H1 (cell line): ENCODE results near the gene CCSER2. TPM values are rescaled to one million over a fixed set of nuclear protein-coding genes. Genes with fewer than 3 reads are reported as not detected.

Experiments
- CTCF ChIA-PET: fragments of 300-600 bp; sonication (Branson Sonifier 250); formaldehyde crosslinking; loops from one replicate; lab custom pipeline; 2021; ENCODE audit not compliant: partially characterized antibody; lab: Charles Lee
- POLR2A ChIA-PET: fragments of 300-600 bp; sonication (Branson Sonifier 250); formaldehyde crosslinking; loops from one replicate; lab custom pipeline; 2021; ENCODE audit warnings: inconsistent platforms; ENCODE audit not compliant: partially characterized antibody; lab: Charles Lee
- DNase-seq, 2 experiments: peaks; one replicate each; pipeline versions ENCODE4 v3.0.0 to v3.0.0-alpha.2; 2010 to 2022; ENCODE audit warnings: low spot score in 2 of 2, low read depth in 1 of 2, mixed read lengths in 1 of 2
- FAIRE-seq: peaks from 2 replicates; lab custom pipeline; 2011; peaks lifted over from hg19 to GRCh38; lab: Jason Lieb, UNC
- H2AFZ ChIP-seq: 2 replicates; pipeline ENCODE4 v1.8.1; 2012; ENCODE audit warnings: low read length, inconsistent platforms
- H2AK5ac ChIP-seq: 2 replicates; pipeline ENCODE4 v1.6.1; 2013; ENCODE audit warnings: low read depth, low read length
- H2BK120ac ChIP-seq: replicated peaks from 2 replicates; pipeline ENCODE3; 2013; ENCODE audit warnings: low read depth, low read length, inconsistent platforms
- H2BK12ac ChIP-seq: 2 replicates; pipeline ENCODE4 v1.6.1; 2013; ENCODE audit warnings: low read depth, low read length
- H2BK15ac ChIP-seq: 2 replicates; pipeline ENCODE4 v1.6.1; 2013; ENCODE audit warnings: low read length
- H2BK20ac ChIP-seq: 2 replicates; pipeline ENCODE4 v1.6.1; 2013; ENCODE audit warnings: low read length
- H2BK5ac ChIP-seq: 2 replicates; pipeline ENCODE4 v1.6.1; 2013; ENCODE audit warnings: low read depth, low read length
- H3K14ac ChIP-seq: 2 replicates; pipeline ENCODE4 v1.6.1; 2013; ENCODE audit warnings: inconsistent platforms; ENCODE audit not compliant: insufficient read length
- H3K18ac ChIP-seq: 2 replicates; pipeline ENCODE4 v1.6.1; 2013; ENCODE audit warnings: low read length; ENCODE audit errors: extremely low read depth
- H3K23ac ChIP-seq: 2 replicates; pipeline ENCODE4 v1.6.1; 2013; ENCODE audit warnings: inconsistent platforms; ENCODE audit not compliant: insufficient read length
- H3K23me2 ChIP-seq: 2 replicates; pipeline ENCODE4 v1.6.1; 2013; ENCODE audit warnings: low read depth, low read length
- H3K27ac ChIP-seq: 2 replicates; pipeline ENCODE4 v1.6.1; 2011; ENCODE audit warnings: low read depth, low read length, inconsistent platforms
- H3K27me3 ChIP-seq, 4 experiments: replicated peaks in 1 of 4; 1 replicate in 1 of 4; 2 replicates in 3 of 4; pipeline versions ENCODE4 v1.6.1 to v1.8.1; 2011 to 2013; ENCODE audit warnings: low read length in 3 of 4, mild to moderate bottlenecking in 3 of 4, inconsistent platforms in 2 of 4, mixed read lengths in 2 of 4, moderate library complexity in 1 of 4; ENCODE audit not compliant: control insufficient read depth in 3 of 4, insufficient read depth in 3 of 4; ENCODE audit errors: extremely low read depth in 1 of 4
- H3K36me3 ChIP-seq, 4 experiments: 2 replicates each; pipeline versions ENCODE4 v1.6.1 to v1.8.1; 2011 to 2013; ENCODE audit warnings: mild to moderate bottlenecking in 4 of 4, low read length in 3 of 4, moderate library complexity in 2 of 4, control low read depth in 1 of 4, inconsistent platforms in 1 of 4; ENCODE audit not compliant: insufficient read depth in 4 of 4, control insufficient read depth in 2 of 4
- H3K4ac ChIP-seq: replicated peaks from 2 replicates; pipeline ENCODE3; 2013; ENCODE audit warnings: low read length, low read depth, mixed read lengths, inconsistent platforms; ENCODE audit not compliant: insufficient read length
- H3K4me1 ChIP-seq, 4 experiments: replicated peaks in 1 of 4; 1 replicate in 1 of 4; 2 replicates in 3 of 4; pipeline versions ENCODE4 v1.6.1 to v1.8.1; 2011 to 2013; ENCODE audit warnings: low read length in 3 of 4, inconsistent platforms in 2 of 4, mixed read lengths in 1 of 4; ENCODE audit not compliant: insufficient read depth in 4 of 4, control insufficient read depth in 3 of 4
- H3K4me2 ChIP-seq, 2 experiments: 2 replicates each; pipeline versions ENCODE4 v1.6.1 to v1.8.1; 2011 to 2013; ENCODE audit warnings: low read depth in 2 of 2, low read length in 2 of 2, control low read depth in 1 of 2, inconsistent platforms in 1 of 2, mild to moderate bottlenecking in 1 of 2; ENCODE audit not compliant: insufficient read depth in 1 of 2
- H3K4me3 ChIP-seq, 4 experiments: fragments of 200-600, 300-600 bp in 1 of 4; sonication (generic), shearing (Covaris generic), sonication (Bioruptor Twin) in 1 of 4; 2 replicates each; pipeline versions ENCODE4 v1.5.1 to v1.8.1; 2011 to 2016; ENCODE audit warnings: low read length in 4 of 4, low read depth in 3 of 4, control low read depth in 2 of 4, inconsistent platforms in 2 of 4, mild to moderate bottlenecking in 2 of 4, mixed read lengths in 1 of 4, moderate library complexity in 1 of 4; ENCODE audit not compliant: insufficient read depth in 2 of 4; ENCODE audit errors: extremely low read depth in 1 of 4
- H3K56ac ChIP-seq: replicated peaks from 2 replicates; pipeline ENCODE3; 2013; ENCODE audit warnings: low read depth, mild to moderate bottlenecking, mixed read lengths, low read length, inconsistent platforms; ENCODE audit not compliant: insufficient read length
- H3K79me1 ChIP-seq: 2 replicates; pipeline ENCODE4 v1.6.1; 2013; ENCODE audit warnings: low read depth, low read length, control low read depth
- H3K79me2 ChIP-seq, 2 experiments: 2 replicates each; pipeline versions ENCODE4 v1.6.1 to v1.8.1; 2012 to 2013; ENCODE audit warnings: low read length in 2 of 2, mild to moderate bottlenecking in 2 of 2, inconsistent platforms in 1 of 2; ENCODE audit not compliant: insufficient read depth in 2 of 2, control insufficient read depth in 1 of 2
- H3K9ac ChIP-seq, 4 experiments: replicated peaks in 1 of 4; 1 replicate in 1 of 4; 2 replicates in 3 of 4; pipeline versions ENCODE4 v1.6.1 to v1.8.1; 2011 to 2013; ENCODE audit warnings: low read depth in 3 of 4, low read length in 3 of 4, control low read depth in 2 of 4, mild to moderate bottlenecking in 2 of 4, moderate library complexity in 2 of 4, inconsistent platforms in 1 of 4; ENCODE audit errors: extremely low read depth in 1 of 4
- H3K9me3 ChIP-seq, 2 experiments: 2 replicates each; pipeline versions ENCODE4 v1.6.1 to v1.8.1; 2012 to 2013; ENCODE audit warnings: mild to moderate bottlenecking in 2 of 2, moderate library complexity in 2 of 2, control low read depth in 1 of 2, inconsistent platforms in 1 of 2, low read depth in 1 of 2, low read length in 1 of 2, mixed read lengths in 1 of 2; ENCODE audit not compliant: insufficient read depth in 2 of 2
- H4K20me1 ChIP-seq, 2 experiments: replicated peaks in 1 of 2; 2 replicates each; pipeline versions ENCODE3 to v1.8.1; 2011 to 2013; ENCODE audit warnings: inconsistent platforms in 2 of 2, low read length in 2 of 2, mild to moderate bottlenecking in 1 of 2; ENCODE audit not compliant: insufficient read depth in 2 of 2, control insufficient read depth in 1 of 2
- H4K5ac ChIP-seq: 2 replicates; pipeline ENCODE4 v1.6.1; 2013; ENCODE audit warnings: low read length, low read depth, mixed read lengths, inconsistent platforms; ENCODE audit not compliant: insufficient read length
- H4K8ac ChIP-seq: 2 replicates; pipeline ENCODE4 v1.8.0; 2013; ENCODE audit warnings: mild to moderate bottlenecking, moderate library complexity, low read length, inconsistent platforms; ENCODE audit not compliant: insufficient read depth; ENCODE audit errors: extremely low read depth
- H4K91ac ChIP-seq: replicated peaks from 2 replicates; pipeline ENCODE3; 2013; ENCODE audit warnings: low read length, mixed read lengths, inconsistent platforms; ENCODE audit not compliant: insufficient read length
- BACH1 ChIP-seq: IDR thresholded peaks from 2 replicates; pipeline ENCODE4 v1.6.1; 2012; ENCODE audit warnings: low read length, improper control_type of control experiment
- EZH2 ChIP-seq: fragments of 200-600 bp; sonication (generic); IDR thresholded peaks from 2 replicates; pipeline ENCODE4 v1.7.1; 2012; ENCODE audit warnings: low read depth, mild to moderate bottlenecking, moderate library complexity, low read length, inconsistent platforms; ENCODE audit not compliant: severe bottlenecking
- TAF1 ChIP-seq: IDR thresholded peaks from 2 replicates; pipeline ENCODE4 v1.6.1; 2011; ENCODE audit warnings: mild to moderate bottlenecking, low read depth, low read length
- WGBS, 2 experiments: shearing (Covaris generic) in 1 of 2; methylation state at CpG; one replicate each; pipeline versions ENCODE4 v1.1.6 to v1.1.7; 2013 to 2015; ENCODE audit warnings: low lambda C conversion rate in 2 of 2, mixed read lengths in 2 of 2, inconsistent platforms in 1 of 2, low coverage in 1 of 2, missing lambda C conversion rate in 1 of 2; ENCODE audit not compliant: insufficient replicate concordance in 2 of 2, insufficient coverage in 1 of 2, insufficient read length in 1 of 2; ENCODE audit errors: extremely low coverage in 1 of 2, missing lambda C conversion rate in 1 of 2; 5-methylcytosine and 5-hydroxymethylcytosine counted together
- polyA plus RNA-seq, 7 experiments: library from polyadenylated mRNA; depleted of rRNA in 3 of 7; stranded (reverse) in 5 of 7; unstranded in 2 of 7; fragments of >200 nt in 5 of 7; fragments of 200-250 nt in 2 of 7; gene quantifications; 1 replicate in 5 of 7; 2 replicates in 1 of 7; 4 replicates in 1 of 7; pipeline versions ENCODE4 v1.2.1 to v1.2.3, GENCODE V29; 2011 to 2013; ENCODE audit warnings: missing spikeins in 2 of 7, mixed read lengths in 2 of 7
- total RNA-seq: library from RNA; stranded (reverse); fragmentation: NEBNext Ultra II Directional; extraction: Animal tissue kit (Norgen Biotek cat#: 25700); gene quantifications from 2 replicates; pipeline ENCODE4 v1.2.1, GENCODE V29; 2021

CCSER2 gene
- total and polyA plus RNA-seq, 2 of the 8 experiments (the other 6 are each of a cell fraction or from before 2014, with no cell fraction given) = 6.9 to 30.5 TPM

DNA sequence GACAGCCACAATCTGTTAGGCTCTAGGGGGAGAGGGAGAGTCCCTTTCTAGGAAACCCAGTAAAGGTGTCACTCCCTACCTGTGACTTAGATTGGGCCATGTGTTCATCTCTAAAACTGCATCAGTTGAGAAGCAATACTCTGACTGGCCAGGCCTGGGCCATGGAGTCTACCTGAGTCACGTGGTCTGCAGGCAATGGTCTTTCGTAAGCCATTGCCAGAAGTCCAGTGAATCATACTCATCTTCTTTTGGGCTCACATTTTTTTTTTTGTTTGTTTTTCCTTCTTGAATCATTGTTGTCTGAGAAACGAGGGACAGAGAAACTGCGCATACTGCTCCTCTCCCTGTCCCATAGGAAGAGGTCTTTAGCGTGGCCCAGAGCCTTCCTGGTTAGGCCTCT is 215.6 kb downstream of the CCSER2 start:
- H3K14ac ChIP-seq = no peak overlapping the region
- H3K9me3 ChIP-seq = no peaks in the 10 kb centered on the region
- H3K9ac ChIP-seq = no peak overlapping the region
- no peak overlapping the region for H3K4me2 ChIP-seq
- 84% methylated on average over 4 of the region's 5 CpGs; no CpG with 5 or more reads in 1 of the 2 experiments for WGBS, 2 experiments
- no peak overlapping the region for H2BK120ac ChIP-seq
- FAIRE-seq = no peak
- peaks cover 0 to 4% (median 0%) of the 10 kb centered on the region in 4 experiments; a peak in 3 of 7 replicates for H3K27me3 ChIP-seq
- H2BK5ac ChIP-seq = no peak overlapping the region
- no peak overlapping the region for H3K56ac ChIP-seq
- H4K5ac ChIP-seq = no peak overlapping the region
- H3K4ac ChIP-seq = no peak overlapping the region
- no peak overlapping the region for H2BK20ac ChIP-seq
- no peak overlapping the region for H2AK5ac ChIP-seq
- H3K79me1 ChIP-seq = no peaks in the 10 kb centered on the region
- H3K23ac ChIP-seq = no peak overlapping the region
- DNase-seq = peak in 1 of 2 experiments; percentile 30
- H3K27ac ChIP-seq = no peak overlapping the region
- no peaks in the 10 kb centered on the region; the same call in 1 of the 2 replicates for H3K23me2 ChIP-seq
- H3K4me3 ChIP-seq = no peak overlapping the region
- ChIA-PET CTCF (interaction anchor here (1.4 to 26.4 kb wide), 10 partner anchors 8 to 281 kb away, joined by 5 to 558 read pairs (median 18); no protein-coding TSS in a partner anchor), POLR2A (no interaction called here)
- no peak overlapping the region for H2BK15ac ChIP-seq
- H4K8ac ChIP-seq = no peak overlapping the region
- H3K18ac ChIP-seq = no peak overlapping the region
- no peaks in the 10 kb centered on the region for H3K79me2 ChIP-seq
- H3K4me1 ChIP-seq = peaks cover 0 to 8% (median 4%) of the 10 kb centered on the region in 4 experiments; a peak in 5 of 7 replicates
- no peak overlapping the region for H4K91ac ChIP-seq
- no peaks in the 10 kb centered on the region for H3K36me3 ChIP-seq
- TF ChIP-seq EZH2 = no peak
- no peak for TF ChIP-seq BACH1
- no peak for TF ChIP-seq TAF1
- no peak overlapping the region for H2AFZ ChIP-seq
- no peak overlapping the region for H2BK12ac ChIP-seq
- H4K20me1 ChIP-seq = no peaks in the 10 kb centered on the region
